Calu3 (cell line): ENCODE measurements around the gene TM4SF1. TPM values are rescaled to one million over a fixed set of nuclear protein-coding genes. Genes with fewer than 3 reads are reported as not detected.

Experiments used
- Bru-seq: library from RNA; stranded (reverse); fragments of 400-500 nt; gene quantifications from one replicate; lab custom pipeline; 2021; lab: Mats Ljungman, UMichigan
- BruChase-seq, 2 experiments: library from RNA; stranded (reverse); fragments of 400-500 nt; gene quantifications; one replicate each; lab custom pipeline; 2021; lab: Mats Ljungman, UMichigan
- BruUV-seq: library from RNA; stranded (reverse); fragments of 400-500 nt; replicated peaks from 2 replicates; lab custom pipeline; 2021; lab: Mats Ljungman, UMichigan
- CTCF ChIA-PET: fragments of 300-600 bp; sonication (Branson Sonifier 250); formaldehyde crosslinking; loops from one replicate; lab custom pipeline; 2022; ENCODE audit warnings: antibody characterized with exemption; lab: Charles Lee
- DNase-seq: peaks from one replicate; pipeline ENCODE4 v3.0.0; 2022
- H3K27ac Mint-ChIP-seq: one replicate; pipeline ENCODE4 v1.8.0; 2022; ENCODE audit warnings: mixed read lengths; ENCODE audit not compliant: unreplicated experiment
- H3K27me3 Mint-ChIP-seq: one replicate; pipeline ENCODE4 v1.8.0; 2022; ENCODE audit warnings: mixed read lengths; ENCODE audit not compliant: unreplicated experiment
- H3K36me3 Mint-ChIP-seq: one replicate; pipeline ENCODE4 v1.8.0; 2022; ENCODE audit warnings: mild to moderate bottlenecking, moderate library complexity, mixed read lengths; ENCODE audit not compliant: insufficient read depth, unreplicated experiment
- H3K4me1 Mint-ChIP-seq: one replicate; pipeline ENCODE4 v1.8.0; 2022; ENCODE audit warnings: mild to moderate bottlenecking, low read depth, mixed read lengths; ENCODE audit not compliant: unreplicated experiment
- H3K4me3 Mint-ChIP-seq: one replicate; pipeline ENCODE4 v1.8.0; 2022; ENCODE audit warnings: mild to moderate bottlenecking, low read depth, moderate library complexity, mixed read lengths; ENCODE audit not compliant: unreplicated experiment
- H3K9me3 Mint-ChIP-seq: one replicate; pipeline ENCODE4 v1.8.0; 2022; ENCODE audit warnings: low read depth, mixed read lengths; ENCODE audit not compliant: unreplicated experiment
- intact Hi-C: fragments of 100-400 bp; cut with micrococcal nuclease; formaldehyde crosslinking; loops from one replicate; pipeline ENCODE4 v1.10.0; 2022; ENCODE audit not compliant: unreplicated experiment
- long read RNA-seq: library from polyadenylated mRNA; stranded (forward); transcript quantifications from one replicate; pipeline ENCODE4 v2.0.0, GENCODE V29; 2022
- total RNA-seq: library from RNA; stranded (reverse); gene quantifications from 2 replicates; pipeline ENCODE4 v1.2.3, GENCODE V29; 2022
- TF ChIP-seq, protein P1 (sequence below): fragments of 200-600 bp; IDR thresholded peaks from one replicate; pipeline ENCODE4 v1.8.0; 2022; ENCODE audit warnings: antibody characterized with exemption; ENCODE audit not compliant: unreplicated experiment

Gene TM4SF1, protein sequence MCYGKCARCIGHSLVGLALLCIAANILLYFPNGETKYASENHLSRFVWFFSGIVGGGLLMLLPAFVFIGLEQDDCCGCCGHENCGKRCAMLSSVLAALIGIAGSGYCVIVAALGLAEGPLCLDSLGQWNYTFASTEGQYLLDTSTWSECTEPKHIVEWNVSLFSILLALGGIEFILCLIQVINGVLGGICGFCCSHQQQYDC
- total RNA-seq (919 and 981 TPM in 2 replicates), Bru-seq, nascent RNA (percentile 100 among the genes with signal in this experiment), BruChase-seq, experiment 1, labeled RNA remaining after a 6-hour chase (percentile 100 among the genes with signal in this experiment), BruChase-seq, experiment 2, labeled RNA remaining after a 2-hour chase (percentile 100 among the genes with signal in this experiment)
- long read RNA-seq, transcript TM4SF1-204 (4 exons, 976 nt): minor isoform, 47 of 2,641 reads
- long read RNA-seq, transcript TM4SF1-201 (5 exons, 1,771 nt): major isoform, 1,846 of 2,641 reads
- long read RNA-seq, partial matches to known transcripts: 22 of 2,641 reads
- long read RNA-seq, other reads (novel, unspliced or antisense): 726 of 2,641 reads

DNA sequence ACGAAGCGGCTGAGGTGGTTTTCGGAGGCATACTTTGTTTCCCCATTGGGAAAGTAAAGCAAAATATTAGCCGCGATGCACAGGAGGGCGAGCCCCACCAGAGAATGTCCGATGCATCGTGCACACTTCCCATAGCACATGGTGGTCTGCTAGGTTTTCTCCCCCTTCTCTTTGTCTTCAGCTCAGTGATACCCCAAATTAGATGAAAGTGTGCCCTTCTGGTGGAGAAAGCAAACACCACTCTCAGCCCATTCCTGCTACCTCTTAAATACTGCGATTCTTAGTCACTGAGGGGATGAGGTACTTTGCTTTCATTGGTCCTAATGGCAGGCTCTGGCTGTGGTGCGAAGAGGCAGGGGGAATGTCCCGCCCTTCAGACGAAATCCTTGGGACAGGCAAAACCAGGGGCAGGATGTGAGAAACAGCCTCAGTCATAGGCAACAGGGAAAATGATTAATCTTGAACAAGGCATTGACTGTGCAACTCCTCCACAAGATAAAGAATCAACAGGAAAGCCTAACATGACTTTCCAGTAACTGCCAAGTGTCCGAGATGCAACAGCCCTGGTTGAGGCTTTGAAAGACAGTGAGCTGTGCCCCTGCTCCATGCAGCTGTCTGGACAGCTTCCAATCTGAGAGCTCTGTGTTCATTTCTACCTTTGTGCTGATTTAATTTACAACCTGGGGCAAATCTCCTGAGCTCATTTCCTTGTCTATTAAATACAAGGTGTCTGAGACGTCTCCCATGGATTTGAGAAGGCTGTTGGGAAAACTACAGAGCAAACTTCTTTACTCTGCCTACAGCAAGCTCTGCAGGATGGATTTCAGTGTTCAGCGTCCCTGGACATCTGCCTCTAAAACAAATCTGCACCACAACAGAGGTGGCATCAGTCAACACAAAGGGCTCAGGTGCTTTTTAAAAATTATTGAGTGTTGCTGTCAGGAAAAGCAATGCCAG is at the start of gene TM4SF1:
Gene TM4SF1 (minus strand): TSS at position 242 of the 957 bp plus-strand sequence. CDS start 102 bp downstream, at position 140.
- intact Hi-C loops: loop anchor here (1.0 kb wide), 3 partner anchors 8 to 103 kb away; no protein-coding TSS in a partner anchor
- peaks cover 79% of the 10 kb centered on the region for H3K36me3 Mint-ChIP-seq
- TF ChIP-seq, protein P1, sequence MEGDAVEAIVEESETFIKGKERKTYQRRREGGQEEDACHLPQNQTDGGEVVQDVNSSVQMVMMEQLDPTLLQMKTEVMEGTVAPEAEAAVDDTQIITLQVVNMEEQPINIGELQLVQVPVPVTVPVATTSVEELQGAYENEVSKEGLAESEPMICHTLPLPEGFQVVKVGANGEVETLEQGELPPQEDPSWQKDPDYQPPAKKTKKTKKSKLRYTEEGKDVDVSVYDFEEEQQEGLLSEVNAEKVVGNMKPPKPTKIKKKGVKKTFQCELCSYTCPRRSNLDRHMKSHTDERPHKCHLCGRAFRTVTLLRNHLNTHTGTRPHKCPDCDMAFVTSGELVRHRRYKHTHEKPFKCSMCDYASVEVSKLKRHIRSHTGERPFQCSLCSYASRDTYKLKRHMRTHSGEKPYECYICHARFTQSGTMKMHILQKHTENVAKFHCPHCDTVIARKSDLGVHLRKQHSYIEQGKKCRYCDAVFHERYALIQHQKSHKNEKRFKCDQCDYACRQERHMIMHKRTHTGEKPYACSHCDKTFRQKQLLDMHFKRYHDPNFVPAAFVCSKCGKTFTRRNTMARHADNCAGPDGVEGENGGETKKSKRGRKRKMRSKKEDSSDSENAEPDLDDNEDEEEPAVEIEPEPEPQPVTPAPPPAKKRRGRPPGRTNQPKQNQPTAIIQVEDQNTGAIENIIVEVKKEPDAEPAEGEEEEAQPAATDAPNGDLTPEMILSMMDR: peak; percentile 19
- peak within 1 kb of the TSS; percentile 95 for H3K27ac Mint-ChIP-seq
- TSS peak; percentile 95 for BruUV-seq
- no peaks in the 10 kb centered on the region for H3K9me3 Mint-ChIP-seq
- H3K27me3 Mint-ChIP-seq: no peaks in the 10 kb centered on the region
- peak; percentile 97 for DNase-seq
- H3K4me1 Mint-ChIP-seq: peaks cover 57% of the 10 kb centered on the region
- H3K4me3 Mint-ChIP-seq: peak within 1 kb of the TSS; percentile 75
- CTCF ChIA-PET: interaction anchor here (0.7 to 2.2 kb wide), 15 partner anchors 9 to 176 kb away, joined by 3 to 23 read pairs (median 6); no protein-coding TSS in a partner anchor

DNA sequence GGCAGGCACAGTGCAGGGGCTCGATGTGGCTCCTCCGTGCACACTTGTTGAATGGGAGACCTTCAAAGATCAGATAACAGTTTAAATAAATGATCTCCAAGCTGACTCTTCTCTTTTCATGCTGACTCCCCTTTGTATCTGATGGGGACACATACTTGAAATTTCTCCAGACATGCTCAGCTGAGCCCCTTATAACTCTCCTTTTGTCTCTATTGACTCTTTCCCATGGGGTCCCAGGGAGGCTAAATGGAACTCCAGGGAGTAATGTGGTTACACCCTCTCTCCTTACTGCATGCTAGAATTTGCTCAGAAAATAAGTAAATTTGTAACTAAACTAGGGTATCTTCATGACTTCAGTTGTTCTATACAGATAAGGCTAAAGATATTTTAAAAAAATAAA is 48.9 kb upstream of the TM4SF1 start:
- CTCF ChIA-PET: no interaction called here
- DNase-seq: no peak
- no TSS peak for BruUV-seq
- no peaks in the 10 kb centered on the region for H3K36me3 Mint-ChIP-seq
- peaks cover under 1% of the 10 kb centered on the region for H3K9me3 Mint-ChIP-seq
- H3K4me3 Mint-ChIP-seq: no peak overlapping the region
- TF ChIP-seq, protein P1: no peak
- H3K27me3 Mint-ChIP-seq: no peaks in the 10 kb centered on the region
- no peak overlapping the region for H3K27ac Mint-ChIP-seq
- intact Hi-C loops: no loop called here
- H3K4me1 Mint-ChIP-seq: peaks cover under 1% of the 10 kb centered on the region

DNA sequence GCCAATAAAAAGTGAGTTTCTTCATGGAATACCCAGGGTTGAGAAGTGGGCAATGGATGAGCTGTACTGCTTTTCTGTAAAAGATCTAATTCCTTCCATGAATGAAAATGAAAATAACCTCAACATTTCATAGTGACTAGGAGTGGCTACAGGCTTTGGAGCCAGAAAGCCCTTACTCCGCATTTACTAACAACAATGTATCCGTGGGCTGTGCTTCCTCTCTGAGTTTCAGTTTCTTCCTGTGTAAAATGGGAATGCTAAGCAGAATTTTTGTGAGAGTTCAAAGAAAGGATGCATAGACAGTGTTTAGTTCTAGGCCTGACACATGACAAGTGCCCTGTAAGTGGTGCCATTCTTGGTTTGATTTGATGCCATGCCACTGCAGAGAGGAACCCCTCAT is 47.5 kb upstream of the TM4SF1 start:
- TF ChIP-seq, protein P1: no peak
- Mint-ChIP-seq H3K4me1 (no peaks in the 10 kb centered on the region), H3K27ac (no peak overlapping the region), H3K9me3 (peaks cover 3% of the 10 kb centered on the region), H3K27me3 (no peaks in the 10 kb centered on the region), H3K4me3 (no peak overlapping the region), H3K36me3 (no peaks in the 10 kb centered on the region)
- DNase-seq: no peak
- CTCF ChIA-PET: interaction anchor here (0.7 to 1.0 kb wide), 3 partner anchors 14 to 106 kb away, joined by 3 to 4 read pairs (median 3); no protein-coding TSS in a partner anchor
- intact Hi-C loops: no loop called here
- no TSS peak for BruUV-seq

DNA sequence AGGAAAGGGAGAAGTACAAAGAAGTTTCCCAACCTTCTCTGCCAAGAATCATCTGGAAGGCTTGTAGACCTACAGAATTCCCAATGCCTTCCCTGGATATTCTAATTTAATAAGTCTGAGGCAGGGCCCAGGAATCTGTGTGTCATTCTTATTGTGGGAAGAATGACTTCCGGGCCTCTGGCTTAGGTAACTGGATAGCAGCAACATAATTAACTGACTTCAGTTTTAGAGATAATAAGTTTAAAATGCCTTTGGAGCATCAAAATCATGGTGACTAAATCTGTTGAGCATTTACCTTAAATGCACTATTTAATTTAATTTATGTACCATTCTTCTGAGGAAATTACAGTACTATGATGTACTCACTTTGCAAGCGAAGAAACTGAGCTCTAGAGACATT is 44.3 kb upstream of the TM4SF1 start:
- no TSS peak for BruUV-seq
- H3K27me3 Mint-ChIP-seq: no peaks in the 10 kb centered on the region
- H3K9me3 Mint-ChIP-seq: peaks cover 3% of the 10 kb centered on the region
- no peak overlapping the region for H3K27ac Mint-ChIP-seq
- H3K36me3 Mint-ChIP-seq: no peaks in the 10 kb centered on the region
- TF ChIP-seq, protein P1: no peak
- H3K4me3 Mint-ChIP-seq: no peak overlapping the region
- DNase-seq: no peak
- peaks cover 27% of the 10 kb centered on the region for H3K4me1 Mint-ChIP-seq
- intact Hi-C loops: no loop called here
- CTCF ChIA-PET: interaction anchor here (0.5 to 1.5 kb wide), 2 partner anchors 14 to 827 kb away, joined by 4 read pairs; no protein-coding TSS in a partner anchor
